SK-N-DZ (cell line): ENCODE measurements around the gene KATNAL2.

Experiments
- DNase-seq: peaks from one replicate; pipeline ENCODE4 v3.0.0-alpha.2; 2015; ENCODE audit warnings: low spot score
- small RNA-seq, 2 experiments: library from RNA; depleted of rRNA; stranded (forward); fragments of <200 nt; gene quantifications; one replicate each; pipeline ENCODE3, GENCODE V24; 2014

KATNAL2 gene

DNA sequence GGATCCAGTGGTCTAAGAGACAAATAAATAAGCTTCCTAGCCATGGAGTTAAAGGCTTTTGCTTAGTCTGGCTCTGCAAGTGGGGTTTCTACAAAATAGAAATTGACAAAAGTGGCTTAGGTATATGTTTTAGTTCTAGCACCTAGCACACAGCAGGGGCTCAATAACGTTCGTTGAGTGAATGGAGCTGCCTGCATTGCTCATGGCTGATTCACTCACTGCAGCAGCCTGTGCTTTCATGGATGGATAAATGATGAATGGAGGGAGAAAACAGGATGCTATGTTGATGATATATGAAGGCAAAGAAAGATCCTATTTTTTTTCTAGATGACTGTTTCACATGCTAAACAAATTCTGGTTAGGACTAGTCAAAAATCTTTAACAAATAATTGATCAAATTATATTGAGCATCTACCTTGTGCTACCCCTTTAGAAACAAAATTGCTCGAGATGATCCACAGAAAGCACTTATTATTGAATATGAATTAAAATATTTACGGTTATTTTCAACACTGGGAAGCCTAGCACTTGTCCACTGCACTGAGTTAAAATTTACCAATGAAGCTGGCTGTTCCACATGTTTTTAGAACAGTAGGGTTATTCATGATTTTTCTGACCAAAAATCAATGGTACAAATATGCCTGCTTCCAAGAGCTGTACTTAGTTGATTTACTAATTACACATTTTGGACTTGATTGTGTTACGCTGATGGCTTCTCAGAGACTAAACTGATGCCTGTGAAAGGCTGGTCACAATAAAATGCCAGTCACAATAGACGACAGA is 193.3 kb downstream of the KATNAL2 start:
- no peak for DNase-seq

DNA sequence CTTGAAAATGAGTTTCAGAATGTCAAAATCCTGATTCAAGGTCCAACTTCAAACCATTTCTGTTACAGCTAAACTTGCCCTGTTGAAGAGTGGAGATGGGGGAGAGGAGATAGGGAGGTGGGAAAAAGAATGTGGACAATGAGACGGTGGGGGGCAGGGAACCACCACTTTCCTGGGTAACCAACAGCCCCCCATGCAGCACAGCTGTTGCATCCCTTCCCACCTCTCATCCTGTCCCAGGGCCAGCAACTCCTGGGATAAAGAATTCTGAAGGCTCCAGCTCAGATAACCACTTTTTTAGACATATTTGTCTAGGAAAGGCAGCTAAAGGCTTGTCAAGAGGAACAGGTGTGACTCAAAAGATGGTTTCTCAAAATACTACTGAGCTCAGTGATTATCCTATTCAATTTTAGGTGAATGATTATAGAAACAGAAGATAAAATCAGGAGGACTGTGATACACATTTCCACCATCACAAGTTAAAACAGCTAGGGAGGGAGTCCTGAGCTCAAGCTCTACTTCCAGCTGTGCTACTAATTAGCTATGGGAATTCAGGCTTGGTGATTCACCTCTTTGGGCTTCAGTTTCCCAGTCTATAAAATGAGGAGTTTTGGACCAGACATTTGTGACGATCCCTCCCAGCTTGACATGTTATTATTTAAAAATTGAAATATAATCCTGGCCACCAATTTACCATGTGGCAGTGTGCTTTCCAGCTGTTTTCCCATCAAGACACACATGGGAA is 196.6 kb downstream of the KATNAL2 start:
- DNase-seq: no peak

DNA sequence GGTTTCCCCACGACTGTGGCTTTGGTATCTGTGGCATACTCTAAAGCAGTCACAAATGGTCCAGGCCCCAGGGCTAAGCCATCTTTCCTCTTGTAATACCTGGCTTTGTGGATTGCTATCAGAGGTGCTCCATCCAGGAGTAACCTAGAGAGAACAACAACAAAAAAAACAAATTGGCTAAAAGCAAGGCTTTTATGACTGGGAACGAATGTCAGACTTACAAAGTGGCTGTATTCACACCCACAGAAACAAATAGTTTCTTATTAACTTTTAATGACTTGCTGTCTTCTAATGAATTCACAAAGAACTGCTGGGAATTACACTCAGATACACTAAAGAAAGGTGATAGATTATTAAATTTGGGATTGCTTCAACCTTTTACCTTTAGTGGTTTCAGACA is 197.8 kb downstream of the KATNAL2 start:
- DNase-seq: no peak

DNA sequence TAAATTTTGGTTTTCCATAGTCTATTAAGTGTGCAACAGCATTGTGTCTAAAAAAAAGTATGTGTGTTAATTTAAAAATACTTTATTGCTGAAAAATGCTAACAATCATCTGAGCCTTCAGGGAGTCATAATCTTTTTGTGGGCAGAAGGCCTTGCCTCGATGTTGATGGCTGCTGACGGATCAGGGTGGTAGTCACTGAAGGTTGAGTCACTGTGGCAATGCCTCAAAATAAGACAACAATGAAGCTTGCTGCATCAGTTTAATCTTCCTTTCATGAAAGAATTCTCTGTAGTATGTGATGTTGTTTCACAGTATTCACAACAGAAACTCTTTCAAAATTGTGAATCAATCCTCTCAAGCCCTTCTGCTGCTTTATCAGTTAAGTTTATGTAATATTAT is 201.6 kb downstream of the KATNAL2 start:
- no peak for DNase-seq

DNA sequence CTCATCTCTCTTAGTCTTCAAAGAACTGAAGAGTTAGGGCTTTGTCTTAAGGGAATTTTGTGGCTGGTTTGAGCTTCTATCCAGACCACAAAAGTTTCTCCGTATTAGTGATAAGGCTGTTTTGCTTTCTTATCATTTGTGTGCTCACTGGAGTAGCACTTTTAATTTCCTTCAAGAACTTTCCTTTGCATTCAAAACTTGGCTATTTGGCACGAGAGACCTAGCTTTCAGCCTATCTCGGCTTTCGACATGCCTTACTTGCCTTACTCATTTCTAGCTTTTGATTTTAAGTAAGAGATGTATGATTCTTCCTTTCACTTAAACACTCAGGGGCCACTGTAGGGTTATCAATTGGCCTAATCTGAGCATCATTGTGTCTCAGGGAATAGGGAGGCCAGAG is 203.0 kb downstream of the KATNAL2 start:
- DNase-seq: no peak

DNA sequence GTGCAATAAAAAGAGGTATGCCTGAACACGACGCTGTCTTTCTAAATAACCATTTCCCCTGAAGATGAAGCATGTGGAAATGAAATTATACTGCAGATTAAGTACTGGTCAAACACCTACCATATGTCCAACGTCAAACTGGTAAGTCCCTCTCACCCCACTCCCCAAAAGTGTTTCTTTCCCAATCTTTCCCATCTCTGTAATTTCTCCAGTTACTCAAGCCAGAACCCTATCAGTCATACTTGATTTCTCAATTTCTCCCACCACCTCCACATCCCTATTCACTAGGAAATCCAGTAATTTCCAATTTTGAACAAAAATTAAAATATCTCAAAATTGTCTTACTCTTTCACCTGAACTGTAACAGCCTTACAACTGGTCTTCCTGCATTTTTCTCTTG is 203.7 kb downstream of the KATNAL2 start:
- no peak for DNase-seq

DNA sequence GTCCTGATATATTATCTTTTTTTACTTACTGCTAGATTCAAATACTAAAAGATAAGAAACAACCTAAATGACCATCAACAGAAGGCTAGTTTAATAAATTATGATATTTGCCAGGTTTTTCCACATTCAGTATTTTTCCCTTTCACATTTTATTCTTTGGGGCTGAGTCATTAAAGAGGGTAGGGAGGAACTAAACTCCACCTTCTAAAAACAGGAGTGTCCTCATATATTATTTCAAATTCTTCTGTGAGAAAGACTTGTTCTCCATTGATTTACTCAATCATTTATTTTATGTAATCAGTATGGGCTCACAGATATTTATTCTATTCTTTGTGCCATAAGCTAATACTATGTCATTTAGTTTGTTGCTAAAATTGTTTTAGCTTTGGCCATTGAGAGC is 223.9 kb downstream of the KATNAL2 start:
- DNase-seq: no peak

DNA sequence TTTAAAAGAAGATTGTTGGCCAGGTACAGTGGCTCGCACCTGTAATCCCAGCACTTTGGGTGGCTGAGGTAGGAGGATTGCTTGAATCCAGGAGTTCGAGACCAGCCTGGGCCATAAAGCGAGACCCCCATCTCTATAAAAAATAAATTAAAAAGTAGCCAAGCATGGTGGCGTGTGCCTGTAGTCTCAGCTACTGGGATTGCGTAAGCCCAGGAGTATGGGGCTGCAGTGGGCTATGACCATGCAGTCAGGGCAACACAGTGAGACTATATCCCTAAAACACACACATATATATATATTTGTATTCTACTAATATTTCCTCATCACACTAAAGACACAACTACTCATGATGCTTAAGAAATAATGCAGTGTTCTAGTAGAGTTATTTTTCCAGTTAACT is 225.8 kb downstream of the KATNAL2 start:
- no peak for DNase-seq

DNA sequence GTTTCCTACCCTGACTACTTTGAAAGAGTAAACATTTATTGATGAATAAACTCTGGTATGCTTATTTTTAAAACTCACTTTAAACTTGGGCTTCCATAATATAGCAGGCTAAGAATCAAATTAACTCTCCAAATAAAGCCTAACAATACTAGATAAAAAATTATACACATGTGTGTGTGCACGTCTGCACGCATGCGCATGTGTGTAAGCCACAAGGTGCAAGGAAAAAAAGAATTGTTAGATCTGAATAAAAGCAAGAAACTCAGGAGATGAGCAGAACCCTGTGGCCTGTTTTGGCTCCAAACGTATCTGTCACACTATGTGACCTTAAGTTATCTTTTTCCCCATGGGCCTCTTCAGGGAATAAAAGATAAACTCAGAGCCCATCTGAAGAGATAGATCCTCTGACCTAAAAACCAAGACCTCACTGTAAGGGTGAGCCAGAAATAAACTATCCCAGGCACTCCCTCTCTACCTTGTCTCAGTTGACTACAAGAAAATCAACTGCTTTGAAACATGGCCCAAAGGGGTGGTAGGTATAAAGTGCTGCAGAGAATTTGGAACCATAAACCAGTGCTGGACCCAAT is 226.6 kb downstream of the KATNAL2 start:
- DNase-seq: no peak

DNA sequence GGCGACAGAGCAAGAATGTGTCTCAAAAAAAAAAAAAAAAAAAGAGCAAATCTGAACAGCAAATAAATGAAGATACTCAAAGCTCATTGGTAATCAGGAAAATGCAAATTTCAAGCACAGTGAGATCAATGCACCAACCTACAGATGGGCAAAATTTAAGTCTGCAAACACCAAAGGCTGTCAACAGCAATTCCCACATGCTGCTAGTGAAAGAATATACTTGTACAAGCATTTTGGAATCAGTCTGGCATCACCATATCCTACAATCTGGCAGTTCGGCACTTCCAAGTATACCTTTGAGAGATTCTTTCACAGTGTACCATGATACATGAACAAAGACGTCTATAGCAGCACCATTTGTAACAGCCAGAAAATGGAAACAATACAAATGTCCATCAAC is 228.8 kb downstream of the KATNAL2 start:
- no peak for DNase-seq

DNA sequence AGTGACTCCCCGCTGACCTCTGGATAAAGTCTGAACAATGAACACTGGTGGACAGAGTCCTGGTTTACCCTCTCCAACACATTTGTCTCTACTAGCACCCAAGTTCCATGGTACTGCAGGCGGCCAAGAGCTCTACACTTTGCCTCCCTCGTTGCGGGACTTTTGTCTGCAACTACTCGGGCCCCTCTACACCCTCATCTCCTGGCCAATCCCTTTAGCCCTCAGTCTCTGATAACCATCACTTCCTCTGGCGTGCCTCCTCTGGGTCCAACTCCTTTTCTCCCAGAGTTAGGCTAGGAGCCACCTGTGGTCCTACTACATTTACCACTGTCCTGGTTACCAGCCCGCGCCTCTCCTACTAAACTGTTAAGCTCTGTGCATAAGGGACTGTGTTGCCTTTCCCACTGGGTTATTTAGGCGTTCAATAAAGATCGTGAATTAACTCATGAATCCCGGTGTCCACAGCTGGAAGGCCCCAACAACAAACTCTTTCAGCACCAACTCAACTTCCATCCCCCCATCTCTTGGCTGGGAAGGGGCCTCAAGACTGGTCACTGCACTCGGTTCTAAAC is 232.1 kb downstream of the KATNAL2 start:
- peak; percentile 13 for DNase-seq

DNA sequence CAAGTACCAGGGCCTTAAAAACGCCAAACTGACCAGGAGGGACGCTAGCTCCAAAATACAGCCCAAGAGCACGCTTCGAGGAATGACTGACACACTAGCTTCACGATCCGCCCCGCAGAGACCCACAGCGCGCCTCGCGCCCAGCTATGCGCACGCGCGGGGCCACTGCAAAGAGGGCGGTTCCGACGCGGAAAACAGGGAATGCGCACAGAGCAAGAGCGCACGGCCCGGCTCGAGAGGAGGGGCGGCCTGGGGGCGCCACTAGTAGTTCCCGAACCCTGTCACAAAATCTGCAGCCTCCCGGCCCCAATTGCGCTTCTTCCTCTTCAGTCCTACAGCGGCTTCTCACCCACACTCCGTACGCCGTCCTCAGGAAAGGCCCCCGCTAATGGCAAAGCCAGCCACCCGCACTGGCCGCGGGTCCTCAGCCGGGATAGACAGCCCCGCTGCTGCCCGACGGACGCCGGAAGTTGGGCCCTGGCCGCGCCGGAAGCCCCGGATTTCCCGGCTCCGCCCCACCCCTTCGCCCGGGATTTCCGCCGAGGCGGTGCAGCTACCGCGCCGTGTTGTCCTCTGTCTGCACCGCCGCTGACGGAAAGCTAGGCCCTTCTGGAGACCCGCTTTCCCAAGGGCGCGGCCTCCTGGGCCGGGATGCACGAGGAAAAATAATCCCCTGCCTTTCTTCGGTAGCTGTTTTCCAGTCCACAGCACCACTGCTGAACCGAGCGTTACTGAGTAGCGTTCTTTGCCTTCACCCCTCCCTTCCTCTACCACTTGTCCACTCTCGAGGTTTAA is 232.8 kb downstream of the KATNAL2 start, which contains the start of gene HDHD2:
TSS of gene HDHD2 (minus strand) at position 472 of the 795 bp plus-strand sequence. CDS start 14,061 bp downstream, outside the sequence.
- peak; percentile 73 for DNase-seq

DNA sequence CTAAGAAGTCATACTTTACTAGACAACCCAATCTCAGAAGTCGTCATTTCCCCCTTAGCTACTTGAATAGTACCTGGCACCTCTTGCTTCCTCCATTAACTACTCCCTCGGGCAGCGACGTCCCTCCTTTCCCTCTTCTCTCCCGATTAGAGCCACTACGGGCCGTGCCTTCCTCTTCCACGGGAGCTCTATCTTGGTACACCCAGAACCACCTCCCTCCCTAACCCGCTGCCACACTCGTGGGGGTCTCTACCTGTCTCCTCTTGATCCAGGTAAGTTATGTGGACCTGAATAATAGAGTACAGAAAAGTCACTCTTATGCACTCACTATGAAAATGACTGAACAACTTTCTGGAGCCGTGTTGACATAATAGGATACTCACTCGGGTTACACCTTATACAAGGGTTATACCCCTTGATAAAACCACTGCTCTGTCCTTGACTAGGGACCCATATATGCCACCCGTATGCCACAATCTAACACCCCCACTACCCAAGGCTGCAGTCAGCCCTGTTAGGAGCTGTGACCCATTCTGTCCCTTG is 233.5 kb downstream of the KATNAL2 start:
- no peak for DNase-seq

DNA sequence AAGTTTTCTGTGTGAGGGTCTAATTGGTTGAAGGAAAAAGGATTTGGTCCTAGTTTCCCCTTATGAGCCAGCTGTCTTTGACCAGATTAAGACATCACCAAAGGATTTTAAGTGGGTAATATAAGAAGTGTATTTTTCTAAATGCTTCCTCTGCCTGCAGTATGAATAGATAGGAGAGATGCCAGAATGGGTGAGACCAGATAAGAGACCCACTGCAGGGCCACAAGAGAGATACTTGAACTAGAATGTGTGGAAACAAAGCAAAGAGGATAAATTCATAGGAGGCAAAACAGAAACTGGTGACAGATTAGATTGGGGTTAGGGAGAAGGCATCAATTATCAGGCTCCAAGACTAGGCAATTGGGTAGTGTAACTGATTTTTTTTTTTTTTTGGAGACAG is 234.0 kb downstream of the KATNAL2 start:
- no peak for DNase-seq

Small RNA genes within 50 kb of the gene (small RNA-seq; reads per million reads assigned to genes)
- 0 reads per million in 2 experiments for gene AC012254.4
